ENCODE data around the gene ZP4. TPM values are rescaled to one million over a fixed set of nuclear protein-coding genes. Genes with fewer than 3 reads are reported as not detected.

ZP4 gene
- total RNA-seq, 1 donor from 2014 or later, result not detected

DNA sequence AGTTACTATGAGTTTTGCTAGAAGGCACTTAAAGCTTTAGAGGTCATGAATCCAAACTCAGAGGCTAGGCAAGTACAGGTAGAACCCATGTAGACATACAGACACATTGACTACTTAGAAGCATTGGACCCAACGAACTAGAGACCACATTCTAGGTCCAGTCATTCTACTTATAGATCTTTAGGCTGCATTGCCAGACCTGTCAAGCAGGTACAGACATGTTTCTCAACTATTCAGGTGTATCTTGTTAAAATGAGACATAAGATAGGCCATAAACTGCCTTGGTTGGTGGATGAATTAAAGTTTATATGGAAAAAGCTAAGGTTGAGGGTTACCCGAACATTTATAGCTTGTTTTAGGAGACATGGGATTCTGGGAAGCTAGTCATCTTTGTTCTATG lies 6.5 kb downstream of the ZP4 start:
- Mint-ChIP-seq H3K27ac (ENCODE audit: unreplicated experiment) (no peak overlapping the region), H3K4me3 (ENCODE audit: unreplicated experiment) (no peak overlapping the region), H3K9me3 (ENCODE audit: unreplicated experiment) (peaks cover 17% of the 10 kb centered on the region), H3K27me3 (ENCODE audit: unreplicated experiment) (no peaks in the 10 kb centered on the region), H3K36me3 (ENCODE audit: unreplicated experiment) (no peaks in the 10 kb centered on the region), H3K4me1 (ENCODE audit: unreplicated experiment) (no peaks in the 10 kb centered on the region)
- TF ChIP-seq, protein P1, sequence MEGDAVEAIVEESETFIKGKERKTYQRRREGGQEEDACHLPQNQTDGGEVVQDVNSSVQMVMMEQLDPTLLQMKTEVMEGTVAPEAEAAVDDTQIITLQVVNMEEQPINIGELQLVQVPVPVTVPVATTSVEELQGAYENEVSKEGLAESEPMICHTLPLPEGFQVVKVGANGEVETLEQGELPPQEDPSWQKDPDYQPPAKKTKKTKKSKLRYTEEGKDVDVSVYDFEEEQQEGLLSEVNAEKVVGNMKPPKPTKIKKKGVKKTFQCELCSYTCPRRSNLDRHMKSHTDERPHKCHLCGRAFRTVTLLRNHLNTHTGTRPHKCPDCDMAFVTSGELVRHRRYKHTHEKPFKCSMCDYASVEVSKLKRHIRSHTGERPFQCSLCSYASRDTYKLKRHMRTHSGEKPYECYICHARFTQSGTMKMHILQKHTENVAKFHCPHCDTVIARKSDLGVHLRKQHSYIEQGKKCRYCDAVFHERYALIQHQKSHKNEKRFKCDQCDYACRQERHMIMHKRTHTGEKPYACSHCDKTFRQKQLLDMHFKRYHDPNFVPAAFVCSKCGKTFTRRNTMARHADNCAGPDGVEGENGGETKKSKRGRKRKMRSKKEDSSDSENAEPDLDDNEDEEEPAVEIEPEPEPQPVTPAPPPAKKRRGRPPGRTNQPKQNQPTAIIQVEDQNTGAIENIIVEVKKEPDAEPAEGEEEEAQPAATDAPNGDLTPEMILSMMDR (IDR thresholded peaks at IDR 0.05), result no peak
- DNase-seq (ENCODE audit: extremely low spot score, unreplicated experiment), result no peak

DNA sequence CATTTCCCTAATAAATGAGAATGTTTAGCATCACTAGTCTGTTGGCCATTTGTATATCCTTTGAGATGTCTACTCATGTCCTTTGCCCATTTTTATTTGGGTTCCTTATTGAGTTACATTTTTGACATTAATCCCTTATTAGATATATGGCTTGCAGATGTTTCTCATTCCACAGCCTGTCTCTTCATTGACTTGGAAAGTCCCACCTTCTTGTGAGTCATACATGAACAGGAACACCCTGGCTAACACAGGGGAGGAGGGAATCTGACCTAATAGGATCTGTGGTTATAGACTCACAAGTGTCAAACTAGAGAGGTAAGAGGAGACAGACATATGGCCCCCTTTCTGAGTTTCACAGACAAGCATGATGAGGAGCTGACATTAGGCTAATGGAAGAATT lies 11.5 kb downstream of the ZP4 start:
- peaks cover 3% of the 10 kb centered on the region for H3K9me3 Mint-ChIP-seq (ENCODE audit: unreplicated experiment)
- H3K4me1 Mint-ChIP-seq (ENCODE audit: unreplicated experiment), result no peaks in the 10 kb centered on the region
- no peak overlapping the region for H3K4me3 Mint-ChIP-seq (ENCODE audit: unreplicated experiment)
- no peaks in the 10 kb centered on the region for H3K36me3 Mint-ChIP-seq (ENCODE audit: unreplicated experiment)
- no peaks in the 10 kb centered on the region for H3K27me3 Mint-ChIP-seq (ENCODE audit: unreplicated experiment)
- DNase-seq (ENCODE audit: extremely low spot score, unreplicated experiment), result no peak
- H3K27ac Mint-ChIP-seq (ENCODE audit: unreplicated experiment), result no peak overlapping the region
- TF ChIP-seq, protein P1 (IDR thresholded peaks at IDR 0.05), result no peak

DNA sequence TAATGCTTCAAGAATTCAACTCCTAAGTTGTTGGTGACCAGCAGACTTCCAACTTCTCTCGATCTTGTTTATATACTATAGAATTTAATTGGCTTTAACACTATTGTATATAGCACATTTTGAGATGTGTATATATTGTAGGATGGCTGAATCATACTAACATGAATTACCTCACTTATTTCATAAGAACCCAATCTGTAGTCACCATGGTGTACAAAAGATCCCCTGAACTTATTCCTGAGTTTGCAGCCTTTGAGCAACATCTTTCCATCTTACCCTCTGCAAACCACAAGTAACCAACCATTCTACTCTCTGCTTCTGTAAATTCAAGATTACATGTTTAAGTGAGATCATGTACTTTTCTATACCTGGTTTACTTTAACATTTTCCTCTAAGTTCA lies 12.3 kb downstream of the ZP4 start:
- no peak for DNase-seq (ENCODE audit: extremely low spot score, unreplicated experiment)
- H3K27me3 Mint-ChIP-seq (ENCODE audit: unreplicated experiment), result no peaks in the 10 kb centered on the region

DNA sequence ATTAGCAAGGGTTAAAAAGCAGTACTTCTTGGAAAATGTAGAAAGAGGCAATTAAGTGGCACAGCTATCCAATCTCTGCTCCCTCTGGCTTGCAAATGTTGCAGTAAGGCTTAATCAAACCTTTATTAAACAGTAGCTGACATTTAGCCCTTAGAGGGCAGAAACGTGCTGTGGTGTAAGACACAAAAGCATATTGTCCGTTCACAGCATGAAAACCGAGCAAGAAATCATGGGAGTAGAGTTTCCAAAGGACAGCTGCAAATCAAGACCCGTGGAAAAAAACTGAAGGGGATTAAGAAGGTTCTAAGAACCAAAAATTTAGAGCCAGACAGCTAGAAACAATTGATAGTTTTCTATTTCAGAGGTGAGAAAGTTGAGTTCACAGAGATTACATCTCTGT lies 13.1 kb downstream of the ZP4 start:
- H3K9me3 Mint-ChIP-seq (ENCODE audit: unreplicated experiment), result no peaks in the 10 kb centered on the region
- no peak overlapping the region for H3K4me3 Mint-ChIP-seq (ENCODE audit: unreplicated experiment)
- no peaks in the 10 kb centered on the region for H3K4me1 Mint-ChIP-seq (ENCODE audit: unreplicated experiment)
- TF ChIP-seq, protein P1 (IDR thresholded peaks at IDR 0.05), result no peak
- H3K36me3 Mint-ChIP-seq (ENCODE audit: unreplicated experiment), result no peaks in the 10 kb centered on the region
- DNase-seq (ENCODE audit: extremely low spot score, unreplicated experiment), result no peak
- H3K27me3 Mint-ChIP-seq (ENCODE audit: unreplicated experiment), result no peaks in the 10 kb centered on the region
- no peak overlapping the region for H3K27ac Mint-ChIP-seq (ENCODE audit: unreplicated experiment)

More for the DNA sequence above, 12.3 kb downstream of the ZP4 start:
- Mint-ChIP-seq H3K4me3 (ENCODE audit: unreplicated experiment) (no peak overlapping the region), H3K36me3 (ENCODE audit: unreplicated experiment) (no peaks in the 10 kb centered on the region), H3K9me3 (ENCODE audit: unreplicated experiment) (peaks cover 3% of the 10 kb centered on the region), H3K27ac (ENCODE audit: unreplicated experiment) (no peak overlapping the region), H3K4me1 (ENCODE audit: unreplicated experiment) (no peaks in the 10 kb centered on the region)
- TF ChIP-seq, protein P1 (IDR thresholded peaks at IDR 0.05), result no peak

DNA sequence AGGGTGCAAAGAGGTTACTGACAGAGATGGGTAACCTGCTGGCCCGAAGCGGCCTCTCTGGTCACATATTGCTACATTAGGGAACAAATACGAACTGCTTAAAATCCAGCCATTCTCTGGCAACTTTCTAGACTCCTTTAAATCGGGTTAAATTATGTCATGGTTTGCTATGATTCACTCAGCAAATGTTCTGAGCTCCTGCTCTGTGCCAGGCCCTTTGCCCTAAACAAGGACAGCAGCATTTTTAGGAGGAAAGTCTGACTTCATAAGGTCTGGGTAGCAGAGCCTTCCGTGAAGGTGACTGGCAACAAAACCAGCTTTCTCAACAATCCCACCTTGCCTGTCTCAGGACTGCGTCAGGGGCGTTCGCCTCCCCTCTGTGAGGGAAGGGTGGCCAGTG lies 15.4 kb downstream of the ZP4 start:
- TF ChIP-seq, protein P1 (IDR thresholded peaks at IDR 0.05), result no peak
- Mint-ChIP-seq H3K36me3 (ENCODE audit: unreplicated experiment) (no peaks in the 10 kb centered on the region), H3K9me3 (ENCODE audit: unreplicated experiment) (peaks cover 5% of the 10 kb centered on the region), H3K27ac (ENCODE audit: unreplicated experiment) (no peak overlapping the region), H3K4me1 (ENCODE audit: unreplicated experiment) (no peaks in the 10 kb centered on the region), H3K4me3 (ENCODE audit: unreplicated experiment) (no peak overlapping the region), H3K27me3 (ENCODE audit: unreplicated experiment) (no peaks in the 10 kb centered on the region)
- no peak for DNase-seq (ENCODE audit: extremely low spot score, unreplicated experiment)

All from osteocyte (in vitro differentiated cells).